GDM1 (cell line): ENCODE results near the gene RAI1.

ENCODE experiments used
- DNase-seq: peaks from one replicate; lab custom pipeline; 2025; lab: John Stamatoyannopoulos, UW

Gene RAI1

GRCh38 chr17:17749025-17749772, 67.9 kb downstream of the RAI1 start:
- DNase-seq: no peak

- peak; percentile 52 for DNase-seq
These were observed 68.7 kb downstream of the RAI1 start for GRCh38 chr17:17749921-17750320.

GRCh38 chr17:17750881-17751280, 69.6 kb downstream of the RAI1 start:
- peak; percentile 81 for DNase-seq

- DNase-seq: no peak
These were observed 70.3 kb downstream of the RAI1 start for GRCh38 chr17:17751489-17752088.

- DNase-seq: peak; percentile 91
These were observed 71.0 kb downstream of the RAI1 start for GRCh38 chr17:17752089-17752820.

GRCh38 chr17:17752821-17753321, 71.6 kb downstream of the RAI1 start:
- DNase-seq: no peak

GRCh38 chr17:17754719-17755686, 73.7 kb downstream of the RAI1 start:
- DNase-seq: no peak

GRCh38 chr17:17755715-17756114, 74.5 kb downstream of the RAI1 start:
- DNase-seq: no peak

- DNase-seq: peak; percentile 83
These were observed 76.1 kb downstream of the RAI1 start for GRCh38 chr17:17757391-17757791.

GRCh38 chr17:17757956-17758845, 76.9 kb downstream of the RAI1 start:
- no peak for DNase-seq

GRCh38 chr17:17758941-17759563, 77.8 kb downstream of the RAI1 start:
- DNase-seq: no peak

- no peak for DNase-seq
These were observed 79.1 kb downstream of the RAI1 start for GRCh38 chr17:17760350-17760749.

GRCh38 chr17:17760872-17761550, 79.8 kb downstream of the RAI1 start:
- DNase-seq: no peak

- no peak for DNase-seq
These were observed 80.9 kb downstream of the RAI1 start for GRCh38 chr17:17761894-17762743.

GRCh38 chr17:17762744-17763105, 81.5 kb downstream of the RAI1 start:
- DNase-seq: no peak

GRCh38 chr17:17763136-17763535, 81.9 kb downstream of the RAI1 start:
- DNase-seq: no peak

- no peak for DNase-seq
These were observed 82.5 kb downstream of the RAI1 start for GRCh38 chr17:17763734-17764133.

GRCh38 chr17:17765359-17766076, 84.3 kb downstream of the RAI1 start:
- DNase-seq: no peak
